Measurements from ENCODE around the gene SMYD3. TPM values are rescaled to one million over a fixed set of nuclear protein-coding genes. Genes with fewer than 3 reads are reported as not detected.
"Not testable (repeated sequence)": the region's sequence is repeated elsewhere in the genome, so short reads cannot be mapped to it uniquely, and the experiment has no call there.

Gene SMYD3
- total and polyA plus RNA-seq, 8 donors: 20.4 to 35.1 (median 24.3) TPM

GRCh38 chr1:246329900-246330299 lies 177.2 kb downstream of the SMYD3 start:
- H3K4me3 ChIP-seq: no peak overlapping the region
- intact Hi-C loops (cut with DNase I): no loop called here
- peaks cover 0 to 4% of the 10 kb centered on the region in 2 donors for H3K36me3 ChIP-seq
- no peak for DNase-seq
- no peak for ATAC-seq
- H3K4me1 ChIP-seq: no peaks in the 10 kb centered on the region
- H3K27ac ChIP-seq: no peak overlapping the region
- TF ChIP-seq, protein P1, sequence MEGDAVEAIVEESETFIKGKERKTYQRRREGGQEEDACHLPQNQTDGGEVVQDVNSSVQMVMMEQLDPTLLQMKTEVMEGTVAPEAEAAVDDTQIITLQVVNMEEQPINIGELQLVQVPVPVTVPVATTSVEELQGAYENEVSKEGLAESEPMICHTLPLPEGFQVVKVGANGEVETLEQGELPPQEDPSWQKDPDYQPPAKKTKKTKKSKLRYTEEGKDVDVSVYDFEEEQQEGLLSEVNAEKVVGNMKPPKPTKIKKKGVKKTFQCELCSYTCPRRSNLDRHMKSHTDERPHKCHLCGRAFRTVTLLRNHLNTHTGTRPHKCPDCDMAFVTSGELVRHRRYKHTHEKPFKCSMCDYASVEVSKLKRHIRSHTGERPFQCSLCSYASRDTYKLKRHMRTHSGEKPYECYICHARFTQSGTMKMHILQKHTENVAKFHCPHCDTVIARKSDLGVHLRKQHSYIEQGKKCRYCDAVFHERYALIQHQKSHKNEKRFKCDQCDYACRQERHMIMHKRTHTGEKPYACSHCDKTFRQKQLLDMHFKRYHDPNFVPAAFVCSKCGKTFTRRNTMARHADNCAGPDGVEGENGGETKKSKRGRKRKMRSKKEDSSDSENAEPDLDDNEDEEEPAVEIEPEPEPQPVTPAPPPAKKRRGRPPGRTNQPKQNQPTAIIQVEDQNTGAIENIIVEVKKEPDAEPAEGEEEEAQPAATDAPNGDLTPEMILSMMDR (IDR thresholded peaks at IDR 0.05): no peak
- no peaks in the 10 kb centered on the region for H3K9me3 ChIP-seq
- no peaks in the 10 kb centered on the region for H3K27me3 ChIP-seq

DNA sequence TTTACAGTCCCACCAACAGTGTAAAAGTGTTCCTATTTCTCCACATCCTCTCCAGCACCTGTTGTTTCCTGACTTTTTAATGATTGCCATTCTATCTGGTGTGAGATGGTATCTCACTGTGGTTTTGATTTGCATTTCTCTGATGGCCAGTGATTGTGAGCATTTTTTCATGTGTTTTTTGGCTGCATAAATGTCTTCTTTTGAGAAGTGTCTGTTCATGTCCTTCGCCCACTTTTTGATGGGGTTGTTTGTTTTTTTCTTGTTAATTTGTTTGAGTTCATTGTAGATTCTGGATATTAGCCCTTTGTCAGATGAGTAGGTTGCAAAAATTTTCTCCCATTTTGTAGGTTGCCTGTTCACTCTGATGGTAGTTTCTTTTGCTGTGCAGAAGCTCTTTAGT lies 177.8 kb downstream of the SMYD3 start:
- H3K9me3 ChIP-seq; H3K36me3 ChIP-seq; DNase-seq; H3K4me3 ChIP-seq; intact Hi-C loops (cut with DNase I); H3K27me3 ChIP-seq; H3K4me1 ChIP-seq; H3K27ac ChIP-seq; ATAC-seq: not testable (repeated sequence)

DNA sequence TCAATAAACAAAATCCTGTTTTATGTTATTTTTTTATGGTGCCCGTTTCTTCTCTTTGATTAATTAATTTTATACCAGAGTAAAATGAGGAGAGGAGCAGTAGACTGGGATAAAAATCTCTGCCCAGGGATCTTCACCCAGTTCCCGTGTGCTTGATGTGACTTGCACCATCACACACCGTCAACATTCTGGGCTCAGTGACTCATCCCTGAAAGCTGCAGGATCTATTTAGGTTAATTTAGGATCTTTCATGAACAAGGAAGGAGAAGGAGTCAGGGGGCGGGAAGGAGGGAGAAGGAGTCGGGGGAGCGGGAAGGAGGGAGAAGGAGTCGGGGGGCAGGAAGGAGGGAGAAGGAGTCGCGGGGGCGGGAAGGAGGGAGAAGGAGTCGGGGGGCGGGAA lies 182.4 kb downstream of the SMYD3 start:
- intact Hi-C loops (cut with DNase I): no loop called here
- no peak for ATAC-seq
- Histone ChIP-seq H3K27ac (no peak overlapping the region), H3K27me3 (no peaks in the 10 kb centered on the region), H3K4me1 (no peaks in the 10 kb centered on the region), H3K9me3 (no peaks in the 10 kb centered on the region), H3K4me3 (no peak overlapping the region), H3K36me3 (no peaks in the 10 kb centered on the region)
- TF ChIP-seq, protein P1 (IDR thresholded peaks at IDR 0.05): no peak
- no peak for DNase-seq

GRCh38 chr1:246324033-246324432 lies 183.0 kb downstream of the SMYD3 start:
- H3K27ac ChIP-seq; H3K4me1 ChIP-seq; H3K36me3 ChIP-seq; H3K9me3 ChIP-seq; H3K4me3 ChIP-seq; intact Hi-C loops (cut with DNase I); DNase-seq; ATAC-seq; H3K27me3 ChIP-seq: not testable (repeated sequence)

GRCh38 chr1:246320286-246320685 lies 186.8 kb downstream of the SMYD3 start:
- ATAC-seq (no peak), DNase-seq (no peak)
- no peaks in the 10 kb centered on the region for H3K9me3 ChIP-seq
- intact Hi-C loops (cut with DNase I): no loop called here
- H3K27me3 ChIP-seq: no peaks in the 10 kb centered on the region
- H3K4me3 ChIP-seq: no peak overlapping the region
- TF ChIP-seq, protein P1 (IDR thresholded peaks at IDR 0.05): no peak
- H3K27ac ChIP-seq: no peak overlapping the region
- H3K36me3 ChIP-seq: no peaks in the 10 kb centered on the region
- no peaks in the 10 kb centered on the region for H3K4me1 ChIP-seq

- H3K9me3 ChIP-seq: no peaks in the 10 kb centered on the region
- H3K4me1 ChIP-seq: no peaks in the 10 kb centered on the region
- H3K4me3 ChIP-seq: no peak overlapping the region
- H3K36me3 ChIP-seq: no peaks in the 10 kb centered on the region
- intact Hi-C loops (cut with DNase I): no loop called here
- no peaks in the 10 kb centered on the region for H3K27me3 ChIP-seq
- H3K27ac ChIP-seq: no peak overlapping the region
- DNase-seq (no peak), ATAC-seq (no peak)
- TF ChIP-seq, protein P1 (IDR thresholded peaks at IDR 0.05): no peak
Measured at GRCh38 chr1:246319083-246319714, 187.9 kb downstream of the SMYD3 start.
